ENCODE results near the gene MPL. TPM values are rescaled to one million over a fixed set of nuclear protein-coding genes. Genes with fewer than 3 reads are reported as not detected.

MPL gene
- total RNA-seq, 1 experiment from 2014 or later = 0.15 TPM

DNA sequence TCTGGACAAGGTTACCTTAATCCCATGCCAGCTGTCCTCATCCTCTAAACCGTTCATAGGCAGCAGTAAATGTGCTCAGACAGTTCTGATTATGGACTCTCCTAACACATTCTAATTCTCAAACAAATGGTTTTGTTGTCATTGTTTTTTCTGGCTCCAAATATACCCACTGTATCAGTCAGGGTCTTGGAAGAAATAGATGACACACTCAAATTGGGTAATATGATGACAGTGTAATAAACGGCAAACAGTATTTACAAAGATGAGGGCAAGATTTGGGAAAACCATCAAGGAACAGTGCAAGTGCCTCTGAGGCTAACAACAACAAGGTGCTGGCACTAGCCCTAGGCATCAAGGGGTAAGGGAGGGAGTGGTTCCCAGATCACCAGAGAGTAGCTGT lies 16.9 kb downstream of the MPL start:
- Mint-ChIP-seq H3K4me3 (no peak overlapping the region), H3K27ac (peak overlapping the region; percentile 2; the same call in 1 of the 2 replicates), H3K9me3 (no peaks in the 10 kb centered on the region), H3K36me3 (peaks cover 14% of the 10 kb centered on the region), H3K4me1 (peaks cover 22% of the 10 kb centered on the region), H3K27me3 (ENCODE audit: low read depth) (no peaks in the 10 kb centered on the region; the same call in 1 of the 2 replicates)
- DNase-seq (ENCODE audit: low spot score) = no peak
- ChIA-PET POLR2A (no interaction called here), CTCF (interaction anchor here (1.4 kb wide), 1 partner anchor 69 kb away, joined by 4 read pairs; the partner anchor contains the start of gene C1orf210)
- TF ChIP-seq, protein P1, sequence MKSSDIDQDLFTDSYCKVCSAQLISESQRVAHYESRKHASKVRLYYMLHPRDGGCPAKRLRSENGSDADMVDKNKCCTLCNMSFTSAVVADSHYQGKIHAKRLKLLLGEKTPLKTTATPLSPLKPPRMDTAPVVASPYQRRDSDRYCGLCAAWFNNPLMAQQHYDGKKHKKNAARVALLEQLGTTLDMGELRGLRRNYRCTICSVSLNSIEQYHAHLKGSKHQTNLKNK (CRISPR knock-in tag; IDR thresholded peaks at IDR 0.05) = no peak
- TF ChIP-seq FOXK1 (CRISPR knock-in tag; IDR thresholded peaks at IDR 0.05) = no peak
- TF ChIP-seq ZNF263 (CRISPR knock-in tag; IDR thresholded peaks at IDR 0.05; ENCODE audit: low read depth) = no peak
- TF ChIP-seq, protein P2, sequence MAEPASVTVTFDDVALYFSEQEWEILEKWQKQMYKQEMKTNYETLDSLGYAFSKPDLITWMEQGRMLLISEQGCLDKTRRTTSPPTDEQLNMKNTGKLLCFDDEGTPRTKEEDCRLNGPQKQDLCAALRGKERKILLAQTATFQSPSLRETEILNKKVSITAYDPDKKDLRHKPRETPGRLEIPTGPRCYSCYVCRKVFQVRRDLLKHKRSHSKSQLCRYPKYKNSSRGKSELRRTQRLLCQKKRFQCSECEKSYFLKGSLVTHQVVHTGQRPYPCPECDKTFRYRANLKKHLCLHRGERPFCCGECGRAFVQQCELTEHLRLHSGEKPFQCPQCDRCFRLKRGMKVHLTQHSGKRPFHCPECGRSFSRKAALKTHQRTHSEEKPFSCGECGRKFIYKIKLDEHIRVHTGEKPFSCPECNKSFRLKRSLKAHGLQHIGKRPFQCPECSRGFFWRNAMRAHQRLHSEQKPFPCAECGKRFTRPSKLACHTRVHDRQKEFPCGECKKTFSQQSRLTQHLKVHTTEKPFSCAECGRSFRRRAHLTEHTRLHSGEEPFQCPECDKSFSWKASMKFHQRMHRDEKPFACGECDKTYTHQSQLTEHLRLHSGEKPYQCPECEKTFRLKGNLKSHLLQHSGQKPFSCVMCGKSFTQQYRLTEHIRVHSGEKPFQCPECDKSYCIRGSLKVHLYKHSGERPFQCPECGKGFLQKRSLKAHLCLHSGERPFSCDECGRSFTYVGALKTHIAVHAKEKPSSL (CRISPR knock-in tag; conservative IDR thresholded peaks at IDR 0.05) = no peak
- no peak for TF ChIP-seq NR1H2 (CRISPR knock-in tag; IDR thresholded peaks at IDR 0.05)
- TF ChIP-seq CBFB (CRISPR knock-in tag; IDR thresholded peaks at IDR 0.05; ENCODE audit: low read depth) = no peak
- TF ChIP-seq PRRX2 (CRISPR knock-in tag; IDR thresholded peaks at IDR 0.05) = no peak
- TF ChIP-seq TEAD1 (CRISPR knock-in tag; IDR thresholded peaks at IDR 0.05) = no peak
- TF ChIP-seq FOXP1 (CRISPR knock-in tag; IDR thresholded peaks at IDR 0.05; ENCODE audit: borderline replicate concordance) = no peak
- TF ChIP-seq OVOL2 (CRISPR knock-in tag; IDR thresholded peaks at IDR 0.05; ENCODE audit: borderline replicate concordance) = no peak
- TF ChIP-seq, protein P3, sequence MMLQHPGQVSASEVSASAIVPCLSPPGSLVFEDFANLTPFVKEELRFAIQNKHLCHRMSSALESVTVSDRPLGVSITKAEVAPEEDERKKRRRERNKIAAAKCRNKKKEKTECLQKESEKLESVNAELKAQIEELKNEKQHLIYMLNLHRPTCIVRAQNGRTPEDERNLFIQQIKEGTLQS (CRISPR knock-in tag; conservative IDR thresholded peaks at IDR 0.05) = no peak
- TF ChIP-seq, protein P4, sequence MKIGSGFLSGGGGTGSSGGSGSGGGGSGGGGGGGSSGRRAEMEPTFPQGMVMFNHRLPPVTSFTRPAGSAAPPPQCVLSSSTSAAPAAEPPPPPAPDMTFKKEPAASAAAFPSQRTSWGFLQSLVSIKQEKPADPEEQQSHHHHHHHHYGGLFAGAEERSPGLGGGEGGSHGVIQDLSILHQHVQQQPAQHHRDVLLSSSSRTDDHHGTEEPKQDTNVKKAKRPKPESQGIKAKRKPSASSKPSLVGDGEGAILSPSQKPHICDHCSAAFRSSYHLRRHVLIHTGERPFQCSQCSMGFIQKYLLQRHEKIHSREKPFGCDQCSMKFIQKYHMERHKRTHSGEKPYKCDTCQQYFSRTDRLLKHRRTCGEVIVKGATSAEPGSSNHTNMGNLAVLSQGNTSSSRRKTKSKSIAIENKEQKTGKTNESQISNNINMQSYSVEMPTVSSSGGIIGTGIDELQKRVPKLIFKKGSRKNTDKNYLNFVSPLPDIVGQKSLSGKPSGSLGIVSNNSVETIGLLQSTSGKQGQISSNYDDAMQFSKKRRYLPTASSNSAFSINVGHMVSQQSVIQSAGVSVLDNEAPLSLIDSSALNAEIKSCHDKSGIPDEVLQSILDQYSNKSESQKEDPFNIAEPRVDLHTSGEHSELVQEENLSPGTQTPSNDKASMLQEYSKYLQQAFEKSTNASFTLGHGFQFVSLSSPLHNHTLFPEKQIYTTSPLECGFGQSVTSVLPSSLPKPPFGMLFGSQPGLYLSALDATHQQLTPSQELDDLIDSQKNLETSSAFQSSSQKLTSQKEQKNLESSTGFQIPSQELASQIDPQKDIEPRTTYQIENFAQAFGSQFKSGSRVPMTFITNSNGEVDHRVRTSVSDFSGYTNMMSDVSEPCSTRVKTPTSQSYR (CRISPR knock-in tag; IDR thresholded peaks at IDR 0.05) = no peak
- TF ChIP-seq, protein P5, sequence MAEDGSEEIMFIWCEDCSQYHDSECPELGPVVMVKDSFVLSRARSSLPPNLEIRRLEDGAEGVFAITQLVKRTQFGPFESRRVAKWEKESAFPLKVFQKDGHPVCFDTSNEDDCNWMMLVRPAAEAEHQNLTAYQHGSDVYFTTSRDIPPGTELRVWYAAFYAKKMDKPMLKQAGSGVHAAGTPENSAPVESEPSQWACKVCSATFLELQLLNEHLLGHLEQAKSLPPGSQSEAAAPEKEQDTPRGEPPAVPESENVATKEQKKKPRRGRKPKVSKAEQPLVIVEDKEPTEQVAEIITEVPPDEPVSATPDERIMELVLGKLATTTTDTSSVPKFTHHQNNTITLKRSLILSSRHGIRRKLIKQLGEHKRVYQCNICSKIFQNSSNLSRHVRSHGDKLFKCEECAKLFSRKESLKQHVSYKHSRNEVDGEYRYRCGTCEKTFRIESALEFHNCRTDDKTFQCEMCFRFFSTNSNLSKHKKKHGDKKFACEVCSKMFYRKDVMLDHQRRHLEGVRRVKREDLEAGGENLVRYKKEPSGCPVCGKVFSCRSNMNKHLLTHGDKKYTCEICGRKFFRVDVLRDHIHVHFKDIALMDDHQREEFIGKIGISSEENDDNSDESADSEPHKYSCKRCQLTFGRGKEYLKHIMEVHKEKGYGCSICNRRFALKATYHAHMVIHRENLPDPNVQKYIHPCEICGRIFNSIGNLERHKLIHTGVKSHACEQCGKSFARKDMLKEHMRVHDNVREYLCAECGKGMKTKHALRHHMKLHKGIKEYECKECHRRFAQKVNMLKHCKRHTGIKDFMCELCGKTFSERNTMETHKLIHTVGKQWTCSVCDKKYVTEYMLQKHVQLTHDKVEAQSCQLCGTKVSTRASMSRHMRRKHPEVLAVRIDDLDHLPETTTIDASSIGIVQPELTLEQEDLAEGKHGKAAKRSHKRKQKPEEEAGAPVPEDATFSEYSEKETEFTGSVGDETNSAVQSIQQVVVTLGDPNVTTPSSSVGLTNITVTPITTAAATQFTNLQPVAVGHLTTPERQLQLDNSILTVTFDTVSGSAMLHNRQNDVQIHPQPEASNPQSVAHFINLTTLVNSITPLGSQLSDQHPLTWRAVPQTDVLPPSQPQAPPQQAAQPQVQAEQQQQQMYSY (CRISPR knock-in tag; IDR thresholded peaks at IDR 0.05) = no peak
- TF ChIP-seq TCF7 (CRISPR knock-in tag; IDR thresholded peaks at IDR 0.05; ENCODE audit: low read depth) = no peak
- no peak for TF ChIP-seq SP1 (CRISPR knock-in tag; conservative IDR thresholded peaks at IDR 0.05)
- no peak for TF ChIP-seq ZNF671 (CRISPR knock-in tag; IDR thresholded peaks at IDR 0.05)
- no peak for ATAC-seq

DNA sequence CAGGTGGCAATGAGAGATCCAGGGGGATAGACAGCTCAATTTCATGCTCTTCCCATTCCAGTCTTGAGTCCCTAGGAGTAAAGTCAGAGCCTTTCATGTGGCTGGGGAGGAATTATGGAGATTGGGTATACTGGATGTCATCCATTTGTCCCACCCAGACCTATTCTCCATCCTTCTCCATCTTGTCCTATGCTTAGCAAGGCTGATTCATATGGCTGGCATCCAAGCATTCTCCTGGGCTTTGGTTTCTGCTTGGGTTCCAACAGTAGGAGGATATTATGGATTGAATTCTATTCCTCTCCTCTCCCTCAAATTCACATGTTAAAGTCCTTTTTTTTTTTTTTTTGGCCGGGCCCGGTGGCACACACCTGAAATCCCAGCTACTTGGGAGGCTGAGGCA lies 17.3 kb downstream of the MPL start:
- H3K27me3 Mint-ChIP-seq (ENCODE audit: low read depth) = no peaks in the 10 kb centered on the region; the same call in 1 of the 2 replicates
- ChIA-PET POLR2A (interaction anchor here (0.7 kb wide), 1 partner anchor 84 kb away, joined by 5 read pairs; no protein-coding TSS in a partner anchor), CTCF (interaction anchor here (1.4 kb wide), 1 partner anchor 69 kb away, joined by 4 read pairs; the partner anchor contains the start of gene C1orf210)
- H3K9me3 Mint-ChIP-seq = no peaks in the 10 kb centered on the region
- no peak for DNase-seq (ENCODE audit: low spot score)
- ATAC-seq = no peak
- TF ChIP-seq PRRX2 (CRISPR knock-in tag; IDR thresholded peaks at IDR 0.05) = no peak
- TF ChIP-seq ZNF671 (CRISPR knock-in tag; IDR thresholded peaks at IDR 0.05) = no peak
- peaks cover 19% of the 10 kb centered on the region for H3K36me3 Mint-ChIP-seq
- H3K27ac Mint-ChIP-seq = peak overlapping the region; percentile 2; the same call in 1 of the 2 replicates
- peaks cover 23% of the 10 kb centered on the region for H3K4me1 Mint-ChIP-seq
- no peak overlapping the region for H3K4me3 Mint-ChIP-seq
